Measurements from ENCODE around the gene CHD9.
A peak's percentile ranks its signal among the peaks of the same experiment; 100 is the strongest.

The CHD9 gene

GRCh38 chr16:53115773-53116172 is 61.0 kb downstream of the CHD9 start:
- no peak for TF ChIP-seq CTCF (IDR thresholded peaks at IDR 0.05; ENCODE audit: insufficient read depth, low read length, missing control alignments)
- no peak for DNase-seq (ENCODE audit: low read depth, low spot score)
- ChIA-PET CTCF (interaction anchor here (0.7 to 1.1 kb wide), 2 partner anchors 22 to 44 kb away, joined by 3 read pairs; no protein-coding TSS in a partner anchor), POLR2A (no interaction called here)
- H3K4me3 ChIP-seq (ENCODE audit: low read depth, low read length): no peak overlapping the region

- ChIA-PET CTCF (interaction anchor here (0.6 kb wide), 1 partner anchor 16 kb away, joined by 4 read pairs; no protein-coding TSS in a partner anchor), POLR2A (no interaction called here)
- TF ChIP-seq CTCF (IDR thresholded peaks at IDR 0.05; ENCODE audit: insufficient read depth, low read length, missing control alignments): no peak
Measured at GRCh38 chr16:53121043-53121620, 66.3 kb downstream of the CHD9 start.

GRCh38 chr16:53121661-53122060 is 66.9 kb downstream of the CHD9 start:
- POLR2A ChIA-PET: no interaction called here
- TF ChIP-seq CTCF (IDR thresholded peaks at IDR 0.05; ENCODE audit: insufficient read depth, low read length, missing control alignments): no peak
- DNase-seq (ENCODE audit: low read depth, low spot score): no peak
- no peak overlapping the region for H3K4me3 ChIP-seq (ENCODE audit: low read depth, low read length)
- CTCF ChIA-PET: interaction anchor here (0.6 kb wide), 1 partner anchor 16 kb away, joined by 4 read pairs; no protein-coding TSS in a partner anchor

More at GRCh38 chr16:53121043-53121620, 66.3 kb downstream of the CHD9 start:
- H3K4me3 ChIP-seq (ENCODE audit: low read depth, low read length): no peak overlapping the region
- DNase-seq (ENCODE audit: low read depth, low spot score): no peak

- no peak for DNase-seq (ENCODE audit: low read depth, low spot score)
- ChIA-PET CTCF (interaction anchor here (0.6 to 2.1 kb wide), 2 partner anchors 36 to 68 kb away, joined by 4 to 5 read pairs; no protein-coding TSS in a partner anchor), POLR2A (interaction anchor here (0.7 kb wide), 2 partner anchors 22 to 33 kb away, joined by 3 read pairs; no protein-coding TSS in a partner anchor)
- H3K4me3 ChIP-seq (ENCODE audit: low read depth, low read length): no peak overlapping the region
- no peak for TF ChIP-seq CTCF (IDR thresholded peaks at IDR 0.05; ENCODE audit: insufficient read depth, low read length, missing control alignments)
Measured at GRCh38 chr16:53123747-53124146, 69.0 kb downstream of the CHD9 start.

- no peak overlapping the region for H3K4me3 ChIP-seq (ENCODE audit: low read depth, low read length)
- CTCF ChIA-PET: interaction anchor here (1.5 kb wide), 1 partner anchor 71 kb away, joined by 4 read pairs; the partner anchor contains the start of gene CHD9
- POLR2A ChIA-PET: no interaction called here
- TF ChIP-seq CTCF (IDR thresholded peaks at IDR 0.05; ENCODE audit: insufficient read depth, low read length, missing control alignments): no peak
- no peak for DNase-seq (ENCODE audit: low read depth, low spot score)
Measured at GRCh38 chr16:53126390-53126789, 71.6 kb downstream of the CHD9 start.

GRCh38 chr16:53129281-53130158 is 74.7 kb downstream of the CHD9 start:
- peak; percentile 24 for DNase-seq (ENCODE audit: low read depth, low spot score)
- ChIA-PET POLR2A (interaction anchor here (0.6 to 1.9 kb wide), 5 partner anchors 25 to 74 kb away, joined by 3 to 14 read pairs (median 4); partner anchors contain the start of gene CHD9), CTCF (interaction anchor here (0.6 to 2.2 kb wide), 12 partner anchors 8 to 79 kb away, joined by 3 to 11 read pairs (median 4); partner anchors contain the start of gene CHD9)
- peak overlapping the region; percentile 80 for H3K4me3 ChIP-seq (ENCODE audit: low read depth, low read length)
- no peak for TF ChIP-seq CTCF (IDR thresholded peaks at IDR 0.05; ENCODE audit: insufficient read depth, low read length, missing control alignments)
